ENCODE measurements around the gene ATXN7L1. TPM values are rescaled to one million over a fixed set of nuclear protein-coding genes. Genes with fewer than 3 reads are reported as not detected.

The ATXN7L1 gene
- total and polyA plus RNA-seq, 2 of the 13 experiments (the other 11 are each of a cell fraction or from before 2014, with no cell fraction given): 4.1 to 7.8 TPM

- TF ChIP-seq, protein P1, sequence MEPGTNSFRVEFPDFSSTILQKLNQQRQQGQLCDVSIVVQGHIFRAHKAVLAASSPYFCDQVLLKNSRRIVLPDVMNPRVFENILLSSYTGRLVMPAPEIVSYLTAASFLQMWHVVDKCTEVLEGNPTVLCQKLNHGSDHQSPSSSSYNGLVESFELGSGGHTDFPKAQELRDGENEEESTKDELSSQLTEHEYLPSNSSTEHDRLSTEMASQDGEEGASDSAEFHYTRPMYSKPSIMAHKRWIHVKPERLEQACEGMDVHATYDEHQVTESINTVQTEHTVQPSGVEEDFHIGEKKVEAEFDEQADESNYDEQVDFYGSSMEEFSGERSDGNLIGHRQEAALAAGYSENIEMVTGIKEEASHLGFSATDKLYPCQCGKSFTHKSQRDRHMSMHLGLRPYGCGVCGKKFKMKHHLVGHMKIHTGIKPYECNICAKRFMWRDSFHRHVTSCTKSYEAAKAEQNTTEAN (CRISPR knock-in tag; conservative IDR thresholded peaks at IDR 0.05): no peak
- no peak for TF ChIP-seq SKI (IDR thresholded peaks at IDR 0.05; ENCODE audit: partially characterized antibody)
- TF ChIP-seq ZFP36L2 (CRISPR knock-in tag; IDR thresholded peaks at IDR 0.05): no peak
- no peak for TF ChIP-seq PPARG (CRISPR knock-in tag; conservative IDR thresholded peaks at IDR 0.05)
These were observed 226.5 kb downstream of the ATXN7L1 start (continued) for GRCh38 chr7:105649727-105650381.

GRCh38 chr7:105648561-105649401 is 227.6 kb downstream of the ATXN7L1 start:
- WGBS (ENCODE audit: low lambda C conversion rate): 73% methylated on average over 13 of the region's 13 CpGs
- Histone ChIP-seq H3K4me2 (ENCODE audit: low read depth, low read length) (no peak overlapping the region), H4K20me1 (ENCODE audit: insufficient read depth, low read length) (no peaks in the 10 kb centered on the region), H3K9me3 (ENCODE audit: low read length) (no peaks in the 10 kb centered on the region), H3K4me3 (replicated peaks in 1 of 3; ENCODE audit: insufficient read depth in 1 of 3, low read depth in 2 of 3, low read length in 3 of 3) (no peak overlapping the region), H3K9ac (ENCODE audit: insufficient read depth, low read depth, low read length) (no peak overlapping the region), H3K27ac (ENCODE audit: extremely low read length, insufficient read depth, low read length) (no peak overlapping the region), H2AFZ (ENCODE audit: low read length) (no peak overlapping the region), H3K4me1 (ENCODE audit: insufficient read depth, low read length) (peaks cover 38% of the 10 kb centered on the region), H3K79me2 (ENCODE audit: insufficient read depth, low read length) (no peaks in the 10 kb centered on the region), H3K36me3 (replicated peaks in 1 of 2; ENCODE audit: control insufficient read depth in 1 of 2, insufficient read depth in 2 of 2, low read length in 2 of 2) (no peaks in the 10 kb centered on the region), H3K27me3 (ENCODE audit: control insufficient read depth in 1 of 2, insufficient read depth in 2 of 2, low read length in 2 of 2) (no peaks in the 10 kb centered on the region)
- CTCF ChIA-PET (ENCODE audit: low intra/inter-chr PET ratio, low total read pairs): no interaction called here
- intact Hi-C loops (cut with micrococcal nuclease; ENCODE audit: unreplicated experiment) (no loop called here), in situ Hi-C loops (cut with HindIII; ENCODE audit: extremely low pct_ligation_motif_present, low pct_unique_long_range_greater_than_20kb) (no loop called here)
- 0 out of 3 replicates have a peak, but pooled peaks have one; percentile 9 for ATAC-seq
- no TSS peak for BruUV-seq (replicated peaks)
- POLR2A ChIA-PET: interaction anchor here (0.9 kb wide), 1 partner anchor 228 kb away, joined by 3 read pairs; no protein-coding TSS in a partner anchor
- peak; percentile 65 for DNase-seq (ENCODE audit: low spot score)
- peak; percentile 59 for FAIRE-seq
- TF ChIP-seq NFE2L2 (IDR thresholded peaks at IDR 0.05; ENCODE audit: low read length): peak; percentile 99
- TF ChIP-seq MAFK (conservative IDR thresholded peaks at IDR 0.05 in 1 of 2, IDR thresholded peaks at IDR 0.05 in 1 of 2; ENCODE audit: low read length in 2 of 2): peak; percentile 95 to 99
- TF ChIP-seq FOXA1 (IDR thresholded peaks at IDR 0.05): no peak
- TF ChIP-seq FOXA1 (CRISPR knock-in tag; IDR thresholded peaks at IDR 0.05): peak; percentile 59
- TF ChIP-seq MAFF (IDR thresholded peaks at IDR 0.05; ENCODE audit: low read depth, low read length): peak; percentile 97
- no peak for TF ChIP-seq ADNP (CRISPR knock-in tag; IDR thresholded peaks at IDR 0.05)
- TF ChIP-seq EP300 (IDR thresholded peaks at IDR 0.05; ENCODE audit: low read depth in 2 of 2, low read length in 2 of 2): peak in 1 of 2 experiments; percentile 32; a peak in 1 of 4 replicates
- TF ChIP-seq EP300 (CRISPR knock-in tag; IDR thresholded peaks at IDR 0.05; ENCODE audit: borderline replicate concordance): no peak
- TF ChIP-seq SAP130 (CRISPR knock-in tag; IDR thresholded peaks at IDR 0.05; ENCODE audit: low read depth): peak; percentile 46
- peak; percentile 71 for TF ChIP-seq FOSL2 (CRISPR knock-in tag; IDR thresholded peaks at IDR 0.05)
- TF ChIP-seq, protein P2, sequence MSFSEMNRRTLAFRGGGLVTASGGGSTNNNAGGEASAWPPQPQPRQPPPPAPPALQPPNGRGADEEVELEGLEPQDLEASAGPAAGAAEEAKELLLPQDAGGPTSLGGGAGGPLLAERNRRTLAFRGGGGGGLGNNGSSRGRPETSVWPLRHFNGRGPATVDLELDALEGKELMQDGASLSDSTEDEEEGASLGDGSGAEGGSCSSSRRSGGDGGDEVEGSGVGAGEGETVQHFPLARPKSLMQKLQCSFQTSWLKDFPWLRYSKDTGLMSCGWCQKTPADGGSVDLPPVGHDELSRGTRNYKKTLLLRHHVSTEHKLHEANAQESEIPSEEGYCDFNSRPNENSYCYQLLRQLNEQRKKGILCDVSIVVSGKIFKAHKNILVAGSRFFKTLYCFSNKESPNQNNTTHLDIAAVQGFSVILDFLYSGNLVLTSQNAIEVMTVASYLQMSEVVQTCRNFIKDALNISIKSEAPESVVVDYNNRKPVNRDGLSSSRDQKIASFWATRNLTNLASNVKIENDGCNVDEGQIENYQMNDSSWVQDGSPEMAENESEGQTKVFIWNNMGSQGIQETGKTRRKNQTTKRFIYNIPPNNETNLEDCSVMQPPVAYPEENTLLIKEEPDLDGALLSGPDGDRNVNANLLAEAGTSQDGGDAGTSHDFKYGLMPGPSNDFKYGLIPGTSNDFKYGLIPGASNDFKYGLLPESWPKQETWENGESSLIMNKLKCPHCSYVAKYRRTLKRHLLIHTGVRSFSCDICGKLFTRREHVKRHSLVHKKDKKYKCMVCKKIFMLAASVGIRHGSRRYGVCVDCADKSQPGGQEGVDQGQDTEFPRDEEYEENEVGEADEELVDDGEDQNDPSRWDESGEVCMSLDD (CRISPR knock-in tag; IDR thresholded peaks at IDR 0.05; ENCODE audit: borderline replicate concordance): no peak
- TF ChIP-seq MAFG (CRISPR knock-in tag; IDR thresholded peaks at IDR 0.05): peak; percentile 95
- 0 out of 2 replicates have a peak, but pooled peaks have one; percentile 12 for TF ChIP-seq NR2F6 (IDR thresholded peaks at IDR 0.05)
- no peak for TF ChIP-seq NR2F6 (CRISPR knock-in tag; IDR thresholded peaks at IDR 0.05)
- TF ChIP-seq GATAD2A (CRISPR knock-in tag; IDR thresholded peaks at IDR 0.05): peak; percentile 34; the same call in 1 of the 2 replicates
- TF ChIP-seq NFE2 (CRISPR knock-in tag; IDR thresholded peaks at IDR 0.05): peak; percentile 74; the same call in 1 of the 2 replicates
- peak; percentile 95 for TF ChIP-seq GFI1 (CRISPR knock-in tag; IDR thresholded peaks at IDR 0.05; ENCODE audit: borderline replicate concordance)
